Measurements from ENCODE around the gene ERG. TPM values are rescaled to one million over a fixed set of nuclear protein-coding genes. Genes with fewer than 3 reads are reported as not detected.

ERG gene
- total RNA-seq, 2 experiments from 2014 or later: not detected

GRCh38 chr21:38472412-38473108 lies 25.7 kb downstream of the ERG start:
- Histone ChIP-seq H4K20me1 (ENCODE audit: insufficient read depth, low read length) (no peaks in the 10 kb centered on the region), H3K79me2 (ENCODE audit: insufficient read depth, low read depth, low read length) (no peaks in the 10 kb centered on the region), H3K4me3 (ENCODE audit: low read depth, low read length, poor library complexity, severe bottlenecking) (no peak overlapping the region), H3K9me2 (ENCODE audit: insufficient read depth, low read length) (no peaks in the 10 kb centered on the region), H3K9me3 (ENCODE audit: low read length) (no peaks in the 10 kb centered on the region), H3K27ac (ENCODE audit: low read depth, low read length, poor library complexity, severe bottlenecking) (no peak overlapping the region), H3K4me2 (ENCODE audit: low read length) (no peak overlapping the region), H3K36me3 (ENCODE audit: insufficient read depth, low read length) (no peaks in the 10 kb centered on the region), H3K4me1 (ENCODE audit: insufficient read depth, low read length, poor library complexity, severe bottlenecking) (no peaks in the 10 kb centered on the region), H2AFZ (ENCODE audit: low read length) (no peak overlapping the region)
- no peak for DNase-seq (ENCODE audit: low spot score)
- no peak for TF ChIP-seq CTCF (conservative IDR thresholded peaks at IDR 0.05; ENCODE audit: low read length)
- no peak for TF ChIP-seq EZH2phosphoT487 (IDR thresholded peaks at IDR 0.05; ENCODE audit: borderline replicate concordance, low read depth, low read length)
- ChIA-PET POLR2A (no interaction called here), CTCF (ENCODE audit: unreplicated experiment) (no interaction called here)
- intact Hi-C loops (cut with micrococcal nuclease; ENCODE audit: unreplicated experiment): no loop called here
- BruUV-seq (replicated peaks): no TSS peak

- H3K4me2 ChIP-seq (ENCODE audit: low read length): no peak overlapping the region
- CTCF ChIA-PET (ENCODE audit: unreplicated experiment): no interaction called here
Observed at GRCh38 chr21:38471766-38472165, 26.5 kb downstream of the ERG start.

More at GRCh38 chr21:38471766-38472165, 26.5 kb downstream of the ERG start:
- POLR2A ChIA-PET: no interaction called here
- Histone ChIP-seq H4K20me1 (ENCODE audit: insufficient read depth, low read length) (no peaks in the 10 kb centered on the region), H3K9me2 (ENCODE audit: insufficient read depth, low read length) (no peaks in the 10 kb centered on the region), H2AFZ (ENCODE audit: low read length) (no peak overlapping the region), H3K4me1 (ENCODE audit: insufficient read depth, low read length, poor library complexity, severe bottlenecking) (no peaks in the 10 kb centered on the region), H3K79me2 (ENCODE audit: insufficient read depth, low read depth, low read length) (no peaks in the 10 kb centered on the region), H3K4me3 (ENCODE audit: low read depth, low read length, poor library complexity, severe bottlenecking) (no peak overlapping the region), H3K9me3 (ENCODE audit: low read length) (no peaks in the 10 kb centered on the region), H3K36me3 (ENCODE audit: insufficient read depth, low read length) (no peaks in the 10 kb centered on the region), H3K27ac (ENCODE audit: low read depth, low read length, poor library complexity, severe bottlenecking) (no peak overlapping the region)
- DNase-seq (ENCODE audit: low spot score): no peak
- no TSS peak for BruUV-seq (replicated peaks)
- TF ChIP-seq CTCF (conservative IDR thresholded peaks at IDR 0.05; ENCODE audit: low read length) (no peak), EZH2phosphoT487 (IDR thresholded peaks at IDR 0.05; ENCODE audit: borderline replicate concordance, low read depth, low read length) (no peak)
- intact Hi-C loops (cut with micrococcal nuclease; ENCODE audit: unreplicated experiment): no loop called here

All from OCI-LY7 (cell line).